ENCODE measurements around the gene IGSF8. TPM values are rescaled to one million over a fixed set of nuclear protein-coding genes. Genes with fewer than 3 reads are reported as not detected.

The IGSF8 gene
- total RNA-seq, 1 donor from 2014 or later, result 32.9 TPM

DNA sequence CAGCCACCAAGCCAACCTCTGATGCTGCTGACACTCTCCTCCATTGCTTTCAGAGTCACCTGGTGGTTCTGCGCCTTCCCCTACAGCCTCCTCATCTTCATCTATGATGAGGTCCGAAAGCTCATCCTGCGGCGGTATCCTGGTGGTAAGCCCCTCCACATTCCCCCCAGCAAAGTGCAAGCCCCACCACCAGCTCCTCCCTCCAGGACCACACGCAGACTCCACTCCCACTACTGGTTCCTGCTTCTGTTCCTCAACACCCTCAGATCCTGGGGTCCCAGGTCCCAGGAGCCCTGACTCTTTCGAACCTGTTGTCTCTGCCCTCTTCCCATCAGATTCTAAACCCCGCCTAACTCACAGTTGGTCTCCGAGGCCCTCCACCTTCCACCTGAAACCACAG, 41.4 kb upstream of the IGSF8 start:
- H3K4me3 ChIP-seq (ENCODE audit: low read depth, low read length), result no peak overlapping the region
- no peak for DNase-seq (ENCODE audit: low read depth)
- TF ChIP-seq, protein P1, sequence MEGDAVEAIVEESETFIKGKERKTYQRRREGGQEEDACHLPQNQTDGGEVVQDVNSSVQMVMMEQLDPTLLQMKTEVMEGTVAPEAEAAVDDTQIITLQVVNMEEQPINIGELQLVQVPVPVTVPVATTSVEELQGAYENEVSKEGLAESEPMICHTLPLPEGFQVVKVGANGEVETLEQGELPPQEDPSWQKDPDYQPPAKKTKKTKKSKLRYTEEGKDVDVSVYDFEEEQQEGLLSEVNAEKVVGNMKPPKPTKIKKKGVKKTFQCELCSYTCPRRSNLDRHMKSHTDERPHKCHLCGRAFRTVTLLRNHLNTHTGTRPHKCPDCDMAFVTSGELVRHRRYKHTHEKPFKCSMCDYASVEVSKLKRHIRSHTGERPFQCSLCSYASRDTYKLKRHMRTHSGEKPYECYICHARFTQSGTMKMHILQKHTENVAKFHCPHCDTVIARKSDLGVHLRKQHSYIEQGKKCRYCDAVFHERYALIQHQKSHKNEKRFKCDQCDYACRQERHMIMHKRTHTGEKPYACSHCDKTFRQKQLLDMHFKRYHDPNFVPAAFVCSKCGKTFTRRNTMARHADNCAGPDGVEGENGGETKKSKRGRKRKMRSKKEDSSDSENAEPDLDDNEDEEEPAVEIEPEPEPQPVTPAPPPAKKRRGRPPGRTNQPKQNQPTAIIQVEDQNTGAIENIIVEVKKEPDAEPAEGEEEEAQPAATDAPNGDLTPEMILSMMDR (IDR thresholded peaks at IDR 0.05; ENCODE audit: insufficient read depth, low read length, poor library complexity, severe bottlenecking), result no peak
- H3K36me3 ChIP-seq (ENCODE audit: control insufficient read depth, insufficient read depth, low read length), result no peaks in the 10 kb centered on the region
- peaks cover 5% of the 10 kb centered on the region for H3K27me3 ChIP-seq (ENCODE audit: control insufficient read depth, insufficient read depth, low read length)

DNA sequence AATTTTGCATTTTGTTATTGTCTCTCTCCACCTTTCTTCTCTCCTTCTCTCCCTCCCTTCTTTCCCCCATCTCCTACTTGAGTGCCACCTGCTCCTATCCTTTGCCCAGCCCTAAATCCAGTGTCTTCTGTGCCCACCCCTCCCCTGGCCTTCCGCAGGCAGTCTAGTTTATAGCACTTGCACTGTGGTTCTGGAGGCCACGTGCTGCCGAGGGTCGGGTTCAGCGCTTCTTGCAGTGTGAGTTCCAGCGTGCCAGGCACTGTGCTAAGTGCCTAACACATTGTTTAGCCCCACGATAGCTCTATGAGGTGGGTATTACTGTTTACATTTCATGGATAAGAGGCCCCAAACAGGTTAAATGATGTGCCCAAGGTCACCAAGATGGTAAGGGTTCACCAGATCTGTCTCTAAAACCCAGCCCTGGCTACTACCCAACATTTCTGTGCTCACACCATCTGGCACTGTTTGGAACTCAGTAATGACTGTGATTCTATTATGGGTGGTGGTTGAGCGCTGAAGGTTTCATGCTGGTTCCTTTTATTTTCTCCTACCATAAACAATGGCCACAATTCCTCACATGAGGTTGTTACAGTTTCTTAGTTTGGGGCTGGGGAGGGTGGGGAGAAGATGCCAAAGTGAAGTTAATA, 38.9 kb upstream of the IGSF8 start:
- TF ChIP-seq, protein P1 (IDR thresholded peaks at IDR 0.05; ENCODE audit: insufficient read depth, low read length, poor library complexity, severe bottlenecking), result no peak
- DNase-seq (ENCODE audit: low read depth), result no peak
- H3K4me3 ChIP-seq (ENCODE audit: low read depth, low read length), result no peak overlapping the region
- H3K27me3 ChIP-seq (ENCODE audit: control insufficient read depth, insufficient read depth, low read length), result peaks cover 6% of the 10 kb centered on the region
- no peaks in the 10 kb centered on the region for H3K36me3 ChIP-seq (ENCODE audit: control insufficient read depth, insufficient read depth, low read length)

DNA sequence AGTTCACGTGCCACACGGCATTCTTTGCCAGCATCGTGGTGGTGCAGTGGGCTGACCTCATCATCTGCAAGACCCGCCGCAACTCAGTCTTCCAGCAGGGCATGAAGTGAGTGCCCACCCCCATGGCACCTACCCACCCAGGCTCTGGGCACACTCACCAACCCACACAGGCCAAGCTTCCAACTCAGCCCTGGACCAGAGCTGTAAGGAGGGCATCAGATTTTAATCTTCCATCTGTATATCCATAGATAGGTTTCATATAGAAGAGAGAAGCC, 38.4 kb upstream of the IGSF8 start:
- no peak for DNase-seq (ENCODE audit: low read depth)
- Histone ChIP-seq H3K4me3 (ENCODE audit: low read depth, low read length) (no peak overlapping the region), H3K36me3 (ENCODE audit: control insufficient read depth, insufficient read depth, low read length) (no peaks in the 10 kb centered on the region), H3K27me3 (ENCODE audit: control insufficient read depth, insufficient read depth, low read length) (peaks cover 9% of the 10 kb centered on the region)
- TF ChIP-seq, protein P1 (IDR thresholded peaks at IDR 0.05; ENCODE audit: insufficient read depth, low read length, poor library complexity, severe bottlenecking), result no peak

DNA sequence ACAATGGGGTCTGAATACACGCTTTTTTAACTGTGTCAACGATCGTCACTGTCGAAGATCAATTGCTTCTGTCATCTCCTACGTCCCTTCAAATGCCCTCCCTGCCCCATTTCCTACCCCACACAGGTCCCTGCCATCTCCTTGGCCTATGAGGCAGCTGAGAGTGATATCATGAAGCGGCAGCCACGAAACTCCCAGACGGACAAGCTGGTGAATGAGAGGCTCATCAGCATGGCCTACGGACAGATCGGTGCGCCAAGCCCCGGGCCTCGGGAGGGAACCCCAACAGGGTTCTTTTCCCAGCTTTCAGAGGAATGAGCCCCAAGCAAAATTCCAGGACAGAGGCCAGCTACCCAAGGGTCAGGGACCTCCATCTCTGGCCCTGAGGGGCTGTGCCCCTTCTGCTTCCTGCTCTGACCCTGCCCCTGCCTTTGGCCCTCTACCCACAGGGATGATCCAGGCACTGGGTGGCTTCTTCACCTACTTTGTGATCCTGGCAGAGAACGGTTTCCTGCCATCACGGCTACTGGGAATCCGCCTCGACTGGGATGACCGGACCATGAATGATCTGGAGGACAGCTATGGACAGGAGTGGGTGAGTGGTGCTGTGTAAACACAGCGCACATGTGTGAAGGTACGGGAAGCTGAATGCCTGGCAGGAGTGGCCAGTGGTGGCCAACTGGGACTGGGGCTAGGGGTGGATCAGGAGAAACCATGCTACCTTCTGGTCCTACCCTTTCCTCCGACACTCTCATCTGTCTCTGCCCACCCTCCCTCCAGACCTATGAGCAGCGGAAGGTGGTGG, 37.9 kb upstream of the IGSF8 start:
- TF ChIP-seq, protein P1 (IDR thresholded peaks at IDR 0.05; ENCODE audit: insufficient read depth, low read length, poor library complexity, severe bottlenecking), result no peak

DNA sequence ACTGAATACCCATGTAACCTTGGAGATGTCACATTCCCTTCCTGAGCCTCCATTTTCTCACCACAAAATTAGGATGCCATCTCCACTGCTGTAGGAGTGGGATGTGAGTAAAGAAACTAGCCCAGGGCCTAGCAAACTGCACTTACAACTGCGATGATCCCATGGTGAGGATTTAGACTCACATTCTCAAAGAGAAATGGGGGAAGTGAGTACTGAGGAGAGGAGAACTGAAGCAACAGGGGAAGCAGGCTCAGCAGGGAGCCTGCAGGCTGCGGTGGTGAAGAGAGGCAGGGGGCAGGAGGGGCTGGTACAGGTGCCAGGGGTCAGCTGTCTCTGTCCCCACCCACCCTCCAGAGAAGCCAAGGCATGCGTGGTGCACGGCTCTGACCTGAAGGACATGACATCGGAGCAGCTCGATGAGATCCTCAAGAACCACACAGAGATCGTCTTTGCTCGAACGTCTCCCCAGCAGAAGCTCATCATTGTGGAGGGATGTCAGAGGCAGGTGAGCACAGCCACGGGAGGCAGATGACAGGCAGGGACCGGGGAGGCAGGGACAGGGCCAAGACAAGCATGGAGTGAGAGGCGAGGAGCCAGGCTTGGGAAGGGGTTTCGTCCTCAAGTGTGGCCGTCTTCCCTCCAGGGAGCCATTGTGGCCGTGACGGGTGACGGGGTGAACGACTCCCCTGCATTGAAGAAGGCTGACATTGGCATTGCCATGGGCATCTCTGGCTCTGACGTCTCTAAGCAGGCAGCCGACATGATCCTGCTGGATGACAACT, 36.6 kb upstream of the IGSF8 start:
- Histone ChIP-seq H3K36me3 (ENCODE audit: control insufficient read depth, insufficient read depth, low read length) (no peaks in the 10 kb centered on the region), H3K4me3 (ENCODE audit: low read depth, low read length) (no peak overlapping the region), H3K27me3 (ENCODE audit: control insufficient read depth, insufficient read depth, low read length) (peaks cover 16% of the 10 kb centered on the region)
- DNase-seq (ENCODE audit: low read depth), result no peak
- TF ChIP-seq, protein P1 (IDR thresholded peaks at IDR 0.05; ENCODE audit: insufficient read depth, low read length, poor library complexity, severe bottlenecking), result no peak

More for the DNA sequence above, 37.9 kb upstream of the IGSF8 start:
- DNase-seq (ENCODE audit: low read depth), result no peak
- H3K27me3 ChIP-seq (ENCODE audit: control insufficient read depth, insufficient read depth, low read length), result peaks cover 9% of the 10 kb centered on the region
- no peaks in the 10 kb centered on the region for H3K36me3 ChIP-seq (ENCODE audit: control insufficient read depth, insufficient read depth, low read length)
- no peak overlapping the region for H3K4me3 ChIP-seq (ENCODE audit: low read depth, low read length)
